ENCODE measurements around the gene UNC13D.
A peak's percentile ranks its signal among the peaks of the same experiment; 100 is the strongest.

UNC13D gene

DNA sequence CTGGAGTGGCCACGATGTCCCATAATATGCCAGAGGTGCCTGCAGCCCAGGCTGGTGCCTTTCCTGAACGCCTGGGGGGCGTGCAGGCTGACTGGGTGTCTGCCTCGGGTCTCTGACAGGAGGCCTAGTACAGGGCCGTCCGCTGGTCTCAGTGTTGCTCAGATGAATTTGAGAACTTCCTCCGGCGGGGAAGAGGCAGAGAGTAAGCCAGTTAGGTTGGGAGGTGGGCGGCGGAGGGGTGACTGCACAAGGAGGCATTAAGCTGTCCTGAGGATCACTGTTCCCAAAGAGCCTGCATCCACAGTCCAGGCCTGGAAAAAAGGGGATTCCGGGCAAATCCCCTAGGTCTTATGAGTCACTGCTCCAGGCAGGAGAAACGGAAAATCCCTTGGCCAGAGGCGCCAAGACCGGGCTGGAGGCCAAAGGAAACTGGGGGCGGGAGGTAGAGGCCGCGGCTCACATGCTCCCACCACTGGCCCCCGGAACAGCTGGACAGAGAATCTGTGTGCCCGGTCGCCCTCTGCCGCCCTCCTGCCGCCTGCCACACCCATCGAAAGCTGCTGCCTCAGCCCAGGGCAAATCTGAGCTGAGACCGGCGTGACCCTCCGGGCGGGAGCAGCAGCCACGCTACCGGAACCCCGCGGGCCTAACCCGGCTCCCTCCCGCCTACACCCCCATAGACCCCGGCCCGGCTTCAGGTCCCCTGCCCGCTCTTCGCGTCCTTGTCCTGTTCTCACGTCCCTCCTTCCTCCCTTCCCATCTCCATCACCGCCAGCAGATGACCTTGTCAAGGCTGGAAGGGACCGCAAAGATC is 32.9 kb upstream of the UNC13D start (continued):
- TF ChIP-seq AEBP2 (tag by site-specific recombination; IDR thresholded peaks at IDR 0.05; ENCODE audit: borderline replicate concordance) (no peak), ZNF18 (tag by site-specific recombination; IDR thresholded peaks at IDR 0.05) (no peak), PRDM6 (tag by site-specific recombination; IDR thresholded peaks at IDR 0.05) (no peak), ZSCAN30 (tag by site-specific recombination; IDR thresholded peaks at IDR 0.05) (no peak), ZNF621 (tag by site-specific recombination; IDR thresholded peaks at IDR 0.05) (no peak), ZNF664 (tag by site-specific recombination; IDR thresholded peaks at IDR 0.05) (no peak), ZNF776 (tag by site-specific recombination; IDR thresholded peaks at IDR 0.05; ENCODE audit: borderline replicate concordance) (no peak), ZNF292 (tag by site-specific recombination; IDR thresholded peaks at IDR 0.05; ENCODE audit: borderline replicate concordance, low read depth) (no peak), EGR2 (tag by site-specific recombination; IDR thresholded peaks at IDR 0.05; ENCODE audit: low read depth) (peak; percentile 80), ZNF24 (tag by site-specific recombination; IDR thresholded peaks at IDR 0.05) (no peak), ZNF132 (tag by site-specific recombination; IDR thresholded peaks at IDR 0.05; ENCODE audit: borderline replicate concordance) (no peak), ZNF692 (tag by site-specific recombination; IDR thresholded peaks at IDR 0.05) (no peak), ZIC2 (tag by site-specific recombination; IDR thresholded peaks at IDR 0.05) (no peak), ZNF146 (tag by site-specific recombination; IDR thresholded peaks at IDR 0.05) (no peak), ZBTB7A (tag by site-specific recombination; IDR thresholded peaks at IDR 0.05; ENCODE audit: low read depth) (0 out of 2 replicates have a peak, but pooled peaks have one; percentile 56), ZXDB (tag by site-specific recombination; IDR thresholded peaks at IDR 0.05) (no peak), ZSCAN16 (tag by site-specific recombination; IDR thresholded peaks at IDR 0.05) (no peak), SP7 (tag by site-specific recombination; IDR thresholded peaks at IDR 0.05) (peak; percentile 68), ZNF639 (tag by site-specific recombination; IDR thresholded peaks at IDR 0.05) (no peak), ZBTB20 (tag by site-specific recombination; IDR thresholded peaks at IDR 0.05) (no peak), ZNF629 (tag by site-specific recombination; IDR thresholded peaks at IDR 0.05) (0 out of 2 replicates have a peak, but pooled peaks have one; percentile 43), FEZF1 (tag by site-specific recombination; IDR thresholded peaks at IDR 0.05) (no peak), ZNF670 (tag by site-specific recombination; IDR thresholded peaks at IDR 0.05; ENCODE audit: low read depth) (no peak), ZNF266 (tag by site-specific recombination; IDR thresholded peaks at IDR 0.05; ENCODE audit: low read depth) (no peak)
- TF ChIP-seq, protein P1, sequence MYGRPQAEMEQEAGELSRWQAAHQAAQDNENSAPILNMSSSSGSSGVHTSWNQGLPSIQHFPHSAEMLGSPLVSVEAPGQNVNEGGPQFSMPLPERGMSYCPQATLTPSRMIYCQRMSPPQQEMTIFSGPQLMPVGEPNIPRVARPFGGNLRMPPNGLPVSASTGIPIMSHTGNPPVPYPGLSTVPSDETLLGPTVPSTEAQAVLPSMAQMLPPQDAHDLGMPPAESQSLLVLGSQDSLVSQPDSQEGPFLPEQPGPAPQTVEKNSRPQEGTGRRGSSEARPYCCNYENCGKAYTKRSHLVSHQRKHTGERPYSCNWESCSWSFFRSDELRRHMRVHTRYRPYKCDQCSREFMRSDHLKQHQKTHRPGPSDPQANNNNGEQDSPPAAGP (tag by site-specific recombination; IDR thresholded peaks at IDR 0.05) = no peak
- TF ChIP-seq, protein P2, sequence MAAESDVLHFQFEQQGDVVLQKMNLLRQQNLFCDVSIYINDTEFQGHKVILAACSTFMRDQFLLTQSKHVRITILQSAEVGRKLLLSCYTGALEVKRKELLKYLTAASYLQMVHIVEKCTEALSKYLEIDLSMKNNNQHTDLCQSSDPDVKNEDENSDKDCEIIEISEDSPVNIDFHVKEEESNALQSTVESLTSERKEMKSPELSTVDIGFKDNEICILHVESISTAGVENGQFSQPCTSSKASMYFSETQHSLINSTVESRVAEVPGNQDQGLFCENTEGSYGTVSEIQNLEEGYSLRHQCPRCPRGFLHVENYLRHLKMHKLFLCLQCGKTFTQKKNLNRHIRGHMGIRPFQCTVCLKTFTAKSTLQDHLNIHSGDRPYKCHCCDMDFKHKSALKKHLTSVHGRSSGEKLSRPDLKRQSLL (tag by site-specific recombination; IDR thresholded peaks at IDR 0.05) = no peak
- TF ChIP-seq, protein P3, sequence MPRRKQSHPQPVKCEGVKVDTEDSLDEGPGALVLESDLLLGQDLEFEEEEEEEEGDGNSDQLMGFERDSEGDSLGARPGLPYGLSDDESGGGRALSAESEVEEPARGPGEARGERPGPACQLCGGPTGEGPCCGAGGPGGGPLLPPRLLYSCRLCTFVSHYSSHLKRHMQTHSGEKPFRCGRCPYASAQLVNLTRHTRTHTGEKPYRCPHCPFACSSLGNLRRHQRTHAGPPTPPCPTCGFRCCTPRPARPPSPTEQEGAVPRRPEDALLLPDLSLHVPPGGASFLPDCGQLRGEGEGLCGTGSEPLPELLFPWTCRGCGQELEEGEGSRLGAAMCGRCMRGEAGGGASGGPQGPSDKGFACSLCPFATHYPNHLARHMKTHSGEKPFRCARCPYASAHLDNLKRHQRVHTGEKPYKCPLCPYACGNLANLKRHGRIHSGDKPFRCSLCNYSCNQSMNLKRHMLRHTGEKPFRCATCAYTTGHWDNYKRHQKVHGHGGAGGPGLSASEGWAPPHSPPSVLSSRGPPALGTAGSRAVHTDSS (tag by site-specific recombination; IDR thresholded peaks at IDR 0.05) = no peak

All from HEK293 (cell line).